DOHH2 (cell line): Measurements from ENCODE around the gene PXK.

Experiments used
- H3F3A ChIP-seq: fragments of 200-600 bp; sonication (generic), shearing (Covaris generic); 2 replicates; pipeline ENCODE4 v1.6.0; 2016; ENCODE audit warnings: antibody characterized with exemption, mild to moderate bottlenecking; ENCODE audit not compliant: control insufficient read depth, insufficient read depth
- H3K27ac ChIP-seq: fragments of 200-600 bp; sonication (generic); 2 replicates; pipeline ENCODE4 v1.5.1; 2014; ENCODE audit warnings: low read depth, mild to moderate bottlenecking, low read length, moderate library complexity
- H3K27me3 ChIP-seq: fragments of 200-600 bp; sonication (generic); 2 replicates; pipeline ENCODE4 v1.6.1; 2014; ENCODE audit warnings: mild to moderate bottlenecking, low read length, mixed read lengths; ENCODE audit not compliant: control insufficient read depth
- H3K36me3 ChIP-seq: fragments of 200-600 bp; sonication (generic); 2 replicates; pipeline ENCODE4 v1.6.1; 2014; ENCODE audit warnings: mild to moderate bottlenecking, low read length, moderate library complexity, mixed read lengths; ENCODE audit not compliant: control insufficient read depth
- H3K4me1 ChIP-seq: fragments of 200-600 bp; sonication (generic); 2 replicates; pipeline ENCODE4 v1.6.1; 2014; ENCODE audit warnings: mild to moderate bottlenecking, low read length, mixed read lengths; ENCODE audit not compliant: control insufficient read depth
- H3K4me2 ChIP-seq: fragments of 200-600 bp; sonication (generic); 2 replicates; pipeline ENCODE4 v1.6.0; 2014; ENCODE audit warnings: mild to moderate bottlenecking, low read length, moderate library complexity
- H3K4me3 ChIP-seq: fragments of 200-600 bp; sonication (generic); 2 replicates; pipeline ENCODE4 v1.5.1; 2014; ENCODE audit warnings: mild to moderate bottlenecking, low read length, mixed read lengths
- H3K79me2 ChIP-seq: fragments of 200-600 bp; sonication (generic); 2 replicates; pipeline ENCODE4 v1.6.1; 2014; ENCODE audit warnings: mild to moderate bottlenecking, low read length, mixed read lengths; ENCODE audit not compliant: control insufficient read depth
- H3K9me2 ChIP-seq: fragments of 200-600 bp; sonication (generic); replicated peaks from 2 replicates; pipeline ENCODE4 v1.6.1; 2014; ENCODE audit warnings: mild to moderate bottlenecking, low read length, mixed read lengths; ENCODE audit not compliant: control insufficient read depth
- H3K9me3 ChIP-seq: fragments of 200-600 bp; sonication (generic); 2 replicates; pipeline ENCODE4 v1.6.1; 2014; ENCODE audit warnings: antibody characterized with exemption, low read length, mixed read lengths; ENCODE audit not compliant: control insufficient read depth, insufficient read depth
- H4K20me1 ChIP-seq: fragments of 200-600 bp; sonication (generic); 2 replicates; pipeline ENCODE4 v1.6.0; 2014; ENCODE audit warnings: low read depth, mild to moderate bottlenecking, antibody characterized with exemption, low read length, moderate library complexity; ENCODE audit not compliant: control insufficient read depth, insufficient read depth
- CTCF ChIP-seq: fragments of 200-600 bp; sonication (generic); IDR thresholded peaks from one replicate; pipeline ENCODE4 v1.5.1; 2014; ENCODE audit warnings: antibody characterized with exemption, mild to moderate bottlenecking, low read depth, low read length; ENCODE audit not compliant: poor library complexity, severe bottlenecking
- EZH2phosphoT487 ChIP-seq: fragments of 200-600 bp; sonication (generic); IDR thresholded peaks from 2 replicates; pipeline ENCODE4 v1.6.1; 2017; ENCODE audit warnings: borderline replicate concordance, mild to moderate bottlenecking, antibody characterized with exemption, low read length, moderate library complexity, mixed read lengths

Gene PXK

DNA sequence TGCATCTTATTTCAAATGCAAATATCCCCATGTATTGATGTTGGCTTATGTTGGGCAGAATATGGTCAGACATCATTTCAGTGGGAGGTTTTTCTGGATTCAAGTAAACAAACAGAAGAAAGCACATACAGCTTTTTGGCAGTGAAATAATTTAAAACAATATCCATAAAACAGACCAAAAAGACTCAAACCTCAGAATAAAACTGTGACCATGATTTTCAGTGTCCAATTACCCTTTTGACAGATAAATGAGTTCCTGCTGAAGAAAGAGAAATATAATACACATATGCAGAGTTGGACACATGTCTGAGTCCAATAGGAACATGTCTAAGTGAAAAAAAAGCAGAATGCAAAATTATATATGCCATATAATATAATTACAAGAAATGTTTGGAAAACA, 39.1 kb downstream of the PXK start:
- Histone ChIP-seq H3F3A (peaks cover 15% of the 10 kb centered on the region; the same call in 1 of the 2 replicates), H4K20me1 (peaks cover 11% of the 10 kb centered on the region), H3K79me2 (peaks cover 94% of the 10 kb centered on the region), H3K27ac (no peak overlapping the region), H3K36me3 (peaks cover 82% of the 10 kb centered on the region), H3K27me3 (no peaks in the 10 kb centered on the region), H3K4me1 (peaks cover 7% of the 10 kb centered on the region; the same call in 1 of the 2 replicates), H3K9me3 (no peaks in the 10 kb centered on the region), H3K4me2 (no peak overlapping the region), H3K9me2 (no peaks in the 10 kb centered on the region), H3K4me3 (no peak overlapping the region)
- TF ChIP-seq CTCF (no peak), EZH2phosphoT487 (no peak)

- Histone ChIP-seq H3K36me3 (peaks cover 80% of the 10 kb centered on the region), H3K79me2 (peaks cover 89% of the 10 kb centered on the region), H3K4me1 (peaks cover 7% of the 10 kb centered on the region; the same call in 1 of the 2 replicates), H3K27me3 (no peaks in the 10 kb centered on the region), H3F3A (peaks cover 26% of the 10 kb centered on the region), H3K4me2 (no peak overlapping the region), H3K27ac (no peak overlapping the region), H3K9me3 (no peaks in the 10 kb centered on the region), H3K9me2 (no peaks in the 10 kb centered on the region), H3K4me3 (no peak overlapping the region), H4K20me1 (peaks cover 11% of the 10 kb centered on the region)
- no peak for TF ChIP-seq EZH2phosphoT487
These were observed 42.6 kb downstream of the PXK start for GRCh38 chr3:58375254-58375653.

DNA sequence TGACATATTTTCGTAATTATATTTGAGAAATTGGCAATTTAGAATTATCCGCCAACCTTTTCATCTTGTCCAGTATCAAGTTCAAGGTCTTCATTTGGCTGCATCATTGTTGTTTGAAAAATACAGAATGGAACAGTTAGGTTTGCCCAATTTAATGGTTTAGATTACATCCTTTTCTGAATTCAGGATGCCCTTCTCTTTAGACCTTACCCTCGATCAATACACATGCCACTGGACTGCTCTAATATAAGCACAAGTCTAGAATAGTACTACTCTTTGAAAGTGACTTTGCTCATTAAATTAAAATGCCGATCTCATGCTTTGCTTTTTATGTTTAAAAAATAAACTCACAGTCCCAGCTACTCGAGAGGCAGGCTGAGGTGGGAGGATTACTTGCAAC, 44.5 kb downstream of the PXK start:
- H4K20me1 ChIP-seq: peaks cover 6% of the 10 kb centered on the region
- peaks cover 17% of the 10 kb centered on the region for H3F3A ChIP-seq
- peaks cover 10% of the 10 kb centered on the region for H3K4me1 ChIP-seq
- TF ChIP-seq CTCF: no peak
- TF ChIP-seq EZH2phosphoT487: no peak
- no peaks in the 10 kb centered on the region for H3K27me3 ChIP-seq
- no peaks in the 10 kb centered on the region for H3K9me2 ChIP-seq
- no peak overlapping the region for H3K27ac ChIP-seq
- H3K36me3 ChIP-seq: peaks cover 80% of the 10 kb centered on the region
- H3K79me2 ChIP-seq: peaks cover 87% of the 10 kb centered on the region
- H3K9me3 ChIP-seq: no peaks in the 10 kb centered on the region
- H3K4me3 ChIP-seq: no peak overlapping the region
- no peak overlapping the region for H3K4me2 ChIP-seq

DNA sequence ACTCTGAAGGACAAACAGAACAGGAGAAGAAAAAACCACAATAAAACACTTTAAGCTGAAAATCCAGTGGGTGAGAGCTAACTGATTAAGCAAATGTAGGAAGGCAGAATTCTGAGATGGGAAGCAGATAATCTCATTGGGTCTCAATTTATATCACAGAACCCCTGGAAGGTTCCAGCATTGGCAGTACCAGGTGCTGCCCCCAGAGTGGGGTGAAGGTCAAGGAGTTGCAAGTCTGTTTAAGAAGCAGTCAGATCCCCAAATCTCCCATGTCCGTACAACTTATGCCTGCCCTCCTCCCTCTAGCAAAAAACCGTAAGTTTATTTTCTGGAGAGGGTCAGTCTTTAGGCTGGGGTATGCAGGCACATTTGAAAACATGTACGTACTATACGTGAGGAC, 45.1 kb downstream of the PXK start:
- Histone ChIP-seq H3K4me3 (no peak overlapping the region), H3K79me2 (peaks cover 88% of the 10 kb centered on the region), H3K36me3 (peaks cover 82% of the 10 kb centered on the region), H3K4me1 (peaks cover 16% of the 10 kb centered on the region), H3K27ac (no peak overlapping the region), H3K27me3 (no peaks in the 10 kb centered on the region), H3K4me2 (no peak overlapping the region), H3K9me2 (no peaks in the 10 kb centered on the region), H3K9me3 (no peaks in the 10 kb centered on the region), H3F3A (peaks cover 19% of the 10 kb centered on the region), H4K20me1 (peaks cover 6% of the 10 kb centered on the region)
- TF ChIP-seq EZH2phosphoT487: no peak
- no peak for TF ChIP-seq CTCF
